HEK293 (cell line): ENCODE data around the gene TPPP3.
"Not testable (repeated sequence)": the region's sequence is repeated elsewhere in the genome, so short reads cannot be mapped to it uniquely, and the experiment has no call there.

Experiments
- CTCF ChIA-PET: fragments of 350-600 bp; formaldehyde crosslinking; extraction: SDS; loops from one replicate; lab custom pipeline; 2021; ENCODE audit warnings: antibody characterized with exemption; lab: Yijun Ruan, JAX
- POLR2A ChIA-PET: fragments of 300-600 bp; formaldehyde crosslinking; extraction: SDS; loops from one replicate; lab custom pipeline; 2020; ENCODE audit warnings: antibody characterized with exemption, inconsistent platforms; lab: Yijun Ruan, JAX
- H3K27ac ChIP-seq: fragments of 200-500 bp; sonication (Bioruptor generic); 2 replicates; pipeline ENCODE4 v1.5.1; 2014; ENCODE audit warnings: low read depth, low read length, control low read depth, inconsistent platforms; ENCODE audit errors: extremely low read depth
- H3K36me3 ChIP-seq, 2 experiments: fragments of 200-500 bp in 1 of 2; sonication (Bioruptor generic) in 1 of 2; 1 replicate in 1 of 2; 2 replicates in 1 of 2; pipeline ENCODE4 v1.5.1; 2014 to 2017; ENCODE audit warnings: inconsistent platforms in 2 of 2, low read length in 2 of 2; ENCODE audit not compliant: control insufficient read depth in 2 of 2, insufficient read depth in 1 of 2
- H3K4me1 ChIP-seq: fragments of 200-500 bp; sonication (Bioruptor generic); 2 replicates; pipeline ENCODE4 v1.5.1; 2014; ENCODE audit warnings: mild to moderate bottlenecking, low read length, inconsistent platforms; ENCODE audit not compliant: control insufficient read depth, insufficient read depth
- H3K4me3 ChIP-seq: 2 replicates; pipeline ENCODE4 v1.5.1; 2011; ENCODE audit warnings: low read depth, mild to moderate bottlenecking, control low read depth, low read length, moderate library complexity
- H3K9me3 ChIP-seq: fragments of 200-500 bp; sonication (Bioruptor generic); 2 replicates; pipeline ENCODE4 v1.5.1; 2014; ENCODE audit warnings: low read depth, low read length, inconsistent platforms; ENCODE audit not compliant: control insufficient read depth, insufficient read depth
- GLI2 ChIP-seq: fragments of 450-650 bp; formaldehyde crosslinking; IDR thresholded peaks from 2 replicates; pipeline ENCODE4; 2017; ENCODE audit warnings: missing biosample characterization, missing genetic modification characterization, low read depth, borderline replicate concordance
- PRDM1 ChIP-seq: fragments of 450-650 bp; formaldehyde crosslinking; IDR thresholded peaks from 2 replicates; pipeline ENCODE4; 2016; ENCODE audit warnings: missing biosample characterization, missing genetic modification characterization
- RBAK ChIP-seq: fragments of 450-650 bp; formaldehyde crosslinking; IDR thresholded peaks from 2 replicates; pipeline ENCODE4 v1.5.1; 2016; ENCODE audit warnings: missing biosample characterization, missing genetic modification characterization
- REPIN1 ChIP-seq: fragments of 450-650 bp; formaldehyde crosslinking; IDR thresholded peaks from 2 replicates; pipeline ENCODE4 v1.5.1; 2017; ENCODE audit warnings: missing biosample characterization, missing genetic modification characterization, low read depth
- YY1 ChIP-seq: fragments of 450-650 bp; formaldehyde crosslinking; IDR thresholded peaks from 2 replicates; pipeline ENCODE4 v1.5.1; 2018; ENCODE audit warnings: missing biosample characterization, missing genetic modification characterization
- YY2 ChIP-seq: fragments of 450-650 bp; formaldehyde crosslinking; IDR thresholded peaks from 2 replicates; pipeline ENCODE4 v1.5.1; 2016; ENCODE audit warnings: missing biosample characterization, missing genetic modification characterization
- ZBTB48 ChIP-seq: fragments of 450-650 bp; formaldehyde crosslinking; IDR thresholded peaks from 2 replicates; pipeline ENCODE4 v1.5.1; 2016; ENCODE audit warnings: missing biosample characterization, missing genetic modification characterization
- ZNF19 ChIP-seq: fragments of 450-650 bp; formaldehyde crosslinking; IDR thresholded peaks from 2 replicates; pipeline ENCODE4; 2016; ENCODE audit warnings: missing biosample characterization, missing genetic modification characterization, low read depth
- ZNF24 ChIP-seq: fragments of 450-650 bp; formaldehyde crosslinking; IDR thresholded peaks from 2 replicates; pipeline ENCODE4 v1.5.1; 2016; ENCODE audit warnings: missing biosample characterization, missing genetic modification characterization
- ZNF266 ChIP-seq: fragments of 450-650 bp; formaldehyde crosslinking; IDR thresholded peaks from 2 replicates; pipeline ENCODE4 v1.5.1; 2016; ENCODE audit warnings: missing biosample characterization, missing genetic modification characterization, low read depth
- ZNF366 ChIP-seq: fragments of 450-650 bp; formaldehyde crosslinking; conservative IDR thresholded peaks from 2 replicates; pipeline ENCODE4 v1.5.1; 2016; ENCODE audit warnings: missing biosample characterization, missing genetic modification characterization
- ZNF391 ChIP-seq: fragments of 450-650 bp; formaldehyde crosslinking; IDR thresholded peaks from 2 replicates; pipeline ENCODE4 v1.5.1; 2016; ENCODE audit warnings: low read depth, missing biosample characterization, missing genetic modification characterization, borderline replicate concordance
- ZNF521 ChIP-seq: fragments of 450-650 bp; formaldehyde crosslinking; IDR thresholded peaks from 2 replicates; pipeline ENCODE4 v1.5.1; 2017; ENCODE audit warnings: missing biosample characterization, mild to moderate bottlenecking, missing genetic modification characterization
- ZNF792 ChIP-seq: fragments of 450-650 bp; formaldehyde crosslinking; IDR thresholded peaks from 2 replicates; pipeline ENCODE4 v1.5.1; 2016; ENCODE audit warnings: missing biosample characterization, missing genetic modification characterization
- TF ChIP-seq, protein P1 (sequence below): fragments of 450-650 bp; formaldehyde crosslinking; IDR thresholded peaks from 2 replicates; pipeline ENCODE4 v1.5.1; 2016; ENCODE audit warnings: missing biosample characterization, missing genetic modification characterization
- TF ChIP-seq, protein P2 (sequence below): fragments of 450-650 bp; formaldehyde crosslinking; IDR thresholded peaks from 2 replicates; pipeline ENCODE4 v1.5.1; 2016; ENCODE audit warnings: missing biosample characterization, missing genetic modification characterization
- TF ChIP-seq, protein P3 (sequence below): fragments of 450-650 bp; formaldehyde crosslinking; IDR thresholded peaks from 2 replicates; pipeline ENCODE4 v1.5.1; 2016; ENCODE audit warnings: missing biosample characterization, missing genetic modification characterization
- TF ChIP-seq, protein P4 (sequence below): fragments of 450-650 bp; formaldehyde crosslinking; IDR thresholded peaks from 2 replicates; pipeline ENCODE4 v1.5.1; 2016; ENCODE audit warnings: missing biosample characterization, missing genetic modification characterization, low read depth
- TF ChIP-seq, protein P5 (sequence below): fragments of 450-650 bp; formaldehyde crosslinking; IDR thresholded peaks from 2 replicates; pipeline ENCODE4 v1.5.1; 2016; ENCODE audit warnings: missing biosample characterization, missing genetic modification characterization

Gene TPPP3

DNA sequence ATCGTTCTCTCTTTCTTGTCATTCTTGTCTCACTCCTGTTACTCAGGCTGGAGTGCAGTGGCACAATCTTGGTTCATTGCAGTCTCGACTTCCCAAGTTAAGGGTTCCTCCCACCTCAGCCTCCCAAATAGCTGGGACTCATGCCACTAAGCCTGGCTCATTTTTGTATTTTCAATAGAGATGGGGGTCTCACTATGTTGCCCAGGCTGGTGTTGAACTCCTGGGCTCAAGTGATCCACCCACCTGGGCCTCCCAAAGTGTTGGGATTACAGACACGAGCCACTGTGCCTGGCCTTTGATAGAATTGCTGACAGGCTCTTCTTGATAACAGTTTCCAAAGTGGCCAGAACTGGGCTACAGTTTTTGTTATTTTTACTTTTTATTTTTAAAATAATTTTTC lies 32.3 kb downstream of the TPPP3 start:
- Histone ChIP-seq H3K27ac (no peak overlapping the region), H3K4me3 (no peak overlapping the region), H3K36me3 (no peaks in the 10 kb centered on the region), H3K4me1 (peaks cover 14% of the 10 kb centered on the region; the same call in 1 of the 2 replicates), H3K9me3 (no peaks in the 10 kb centered on the region)
- CTCF ChIA-PET: no interaction called here
- no peak for TF ChIP-seq ZNF391
- TF ChIP-seq RBAK (tag by site-specific recombination): no peak
- TF ChIP-seq, protein P1, sequence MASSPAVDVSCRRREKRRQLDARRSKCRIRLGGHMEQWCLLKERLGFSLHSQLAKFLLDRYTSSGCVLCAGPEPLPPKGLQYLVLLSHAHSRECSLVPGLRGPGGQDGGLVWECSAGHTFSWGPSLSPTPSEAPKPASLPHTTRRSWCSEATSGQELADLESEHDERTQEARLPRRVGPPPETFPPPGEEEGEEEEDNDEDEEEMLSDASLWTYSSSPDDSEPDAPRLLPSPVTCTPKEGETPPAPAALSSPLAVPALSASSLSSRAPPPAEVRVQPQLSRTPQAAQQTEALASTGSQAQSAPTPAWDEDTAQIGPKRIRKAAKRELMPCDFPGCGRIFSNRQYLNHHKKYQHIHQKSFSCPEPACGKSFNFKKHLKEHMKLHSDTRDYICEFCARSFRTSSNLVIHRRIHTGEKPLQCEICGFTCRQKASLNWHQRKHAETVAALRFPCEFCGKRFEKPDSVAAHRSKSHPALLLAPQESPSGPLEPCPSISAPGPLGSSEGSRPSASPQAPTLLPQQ (tag by site-specific recombination): no peak
- TF ChIP-seq ZNF24 (tag by site-specific recombination): no peak
- POLR2A ChIA-PET: no interaction called here

DNA sequence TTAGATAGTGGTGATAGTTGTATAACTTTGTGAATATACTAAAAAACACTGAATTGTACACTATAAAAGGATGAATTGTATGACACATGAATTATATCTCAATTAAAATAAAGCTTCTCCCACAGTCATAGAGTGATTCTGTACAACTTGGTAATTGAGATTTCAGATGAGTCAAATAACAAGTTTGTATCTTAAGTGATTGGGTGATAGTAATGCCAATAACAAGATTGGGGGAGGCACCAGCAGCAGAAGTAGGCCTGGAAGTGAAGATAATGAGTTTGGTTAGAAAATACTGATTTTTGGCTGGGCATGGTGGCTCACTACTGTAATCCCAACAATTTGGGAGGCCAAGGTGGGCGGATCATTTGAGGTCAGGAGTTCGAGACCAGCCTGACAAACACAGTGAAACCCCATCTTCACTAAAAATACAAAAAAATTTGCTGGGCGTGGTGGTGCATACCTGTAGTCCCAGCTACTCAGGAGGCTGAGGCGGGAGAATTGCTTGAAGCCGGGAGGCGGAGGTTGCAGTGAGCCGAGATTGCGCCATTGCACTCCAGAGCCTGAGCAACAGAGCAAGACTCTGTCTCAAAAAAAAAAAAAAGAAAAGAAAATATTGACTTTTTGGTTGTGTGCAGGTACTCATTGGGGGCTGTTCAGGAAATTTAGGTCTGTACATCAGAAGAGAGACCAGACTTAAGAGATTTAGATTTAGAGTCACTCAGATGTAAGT lies 33.6 kb downstream of the TPPP3 start:
- H3K36me3 ChIP-seq, H3K27ac ChIP-seq, POLR2A ChIA-PET, H3K9me3 ChIP-seq, H3K4me1 ChIP-seq, H3K4me3 ChIP-seq: not testable (repeated sequence)
- CTCF ChIA-PET: interaction anchor here (1.1 kb wide), 1 partner anchor 79 kb away, joined by 3 read pairs; no protein-coding TSS in a partner anchor

DNA sequence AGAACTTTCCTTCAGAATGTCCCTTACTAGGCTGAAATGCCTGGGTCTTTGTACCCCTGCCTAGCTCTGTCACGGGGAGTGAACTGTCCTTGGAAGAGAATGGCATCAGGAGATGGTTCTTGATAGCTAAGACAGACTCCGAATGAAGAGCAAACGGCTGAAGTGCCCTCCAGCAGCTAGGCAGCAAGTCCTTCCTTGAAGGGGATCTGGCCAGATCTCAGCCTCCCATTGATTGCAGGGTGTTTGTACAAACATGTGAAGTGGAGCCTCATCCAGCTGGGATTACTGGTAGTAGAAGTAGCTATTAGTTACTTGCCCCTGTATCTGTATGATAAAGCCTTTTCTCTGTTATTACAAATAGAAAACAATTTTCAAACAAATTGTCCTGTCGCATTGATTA lies 35.7 kb downstream of the TPPP3 start:
- no peak for TF ChIP-seq ZNF366
- TF ChIP-seq, protein P2, sequence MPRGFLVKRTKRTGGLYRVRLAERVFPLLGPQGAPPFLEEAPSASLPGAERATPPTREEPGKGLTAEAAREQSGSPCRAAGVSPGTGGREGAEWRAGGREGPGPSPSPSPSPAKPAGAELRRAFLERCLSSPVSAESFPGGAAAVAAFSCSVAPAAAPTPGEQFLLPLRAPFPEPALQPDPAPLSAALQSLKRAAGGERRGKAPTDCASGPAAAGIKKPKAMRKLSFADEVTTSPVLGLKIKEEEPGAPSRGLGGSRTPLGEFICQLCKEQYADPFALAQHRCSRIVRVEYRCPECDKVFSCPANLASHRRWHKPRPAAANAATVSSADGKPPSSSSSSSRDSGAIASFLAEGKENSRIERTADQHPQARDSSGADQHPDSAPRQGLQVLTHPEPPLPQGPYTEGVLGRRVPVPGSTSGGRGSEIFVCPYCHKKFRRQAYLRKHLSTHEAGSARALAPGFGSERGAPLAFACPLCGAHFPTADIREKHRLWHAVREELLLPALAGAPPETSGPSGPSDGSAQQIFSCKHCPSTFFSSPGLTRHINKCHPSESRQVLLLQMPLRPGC (tag by site-specific recombination): no peak
- TF ChIP-seq, protein P3, sequence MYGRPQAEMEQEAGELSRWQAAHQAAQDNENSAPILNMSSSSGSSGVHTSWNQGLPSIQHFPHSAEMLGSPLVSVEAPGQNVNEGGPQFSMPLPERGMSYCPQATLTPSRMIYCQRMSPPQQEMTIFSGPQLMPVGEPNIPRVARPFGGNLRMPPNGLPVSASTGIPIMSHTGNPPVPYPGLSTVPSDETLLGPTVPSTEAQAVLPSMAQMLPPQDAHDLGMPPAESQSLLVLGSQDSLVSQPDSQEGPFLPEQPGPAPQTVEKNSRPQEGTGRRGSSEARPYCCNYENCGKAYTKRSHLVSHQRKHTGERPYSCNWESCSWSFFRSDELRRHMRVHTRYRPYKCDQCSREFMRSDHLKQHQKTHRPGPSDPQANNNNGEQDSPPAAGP: no peak
- no peak for TF ChIP-seq PRDM1 (tag by site-specific recombination)
- TF ChIP-seq, protein P4, sequence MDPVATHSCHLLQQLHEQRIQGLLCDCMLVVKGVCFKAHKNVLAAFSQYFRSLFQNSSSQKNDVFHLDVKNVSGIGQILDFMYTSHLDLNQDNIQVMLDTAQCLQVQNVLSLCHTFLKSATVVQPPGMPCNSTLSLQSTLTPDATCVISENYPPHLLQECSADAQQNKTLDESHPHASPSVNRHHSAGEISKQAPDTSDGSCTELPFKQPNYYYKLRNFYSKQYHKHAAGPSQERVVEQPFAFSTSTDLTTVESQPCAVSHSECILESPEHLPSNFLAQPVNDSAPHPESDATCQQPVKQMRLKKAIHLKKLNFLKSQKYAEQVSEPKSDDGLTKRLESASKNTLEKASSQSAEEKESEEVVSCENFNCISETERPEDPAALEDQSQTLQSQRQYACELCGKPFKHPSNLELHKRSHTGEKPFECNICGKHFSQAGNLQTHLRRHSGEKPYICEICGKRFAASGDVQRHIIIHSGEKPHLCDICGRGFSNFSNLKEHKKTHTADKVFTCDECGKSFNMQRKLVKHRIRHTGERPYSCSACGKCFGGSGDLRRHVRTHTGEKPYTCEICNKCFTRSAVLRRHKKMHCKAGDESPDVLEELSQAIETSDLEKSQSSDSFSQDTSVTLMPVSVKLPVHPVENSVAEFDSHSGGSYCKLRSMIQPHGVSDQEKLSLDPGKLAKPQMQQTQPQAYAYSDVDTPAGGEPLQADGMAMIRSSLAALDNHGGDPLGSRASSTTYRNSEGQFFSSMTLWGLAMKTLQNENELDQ (tag by site-specific recombination): no peak
- TF ChIP-seq ZNF19 (tag by site-specific recombination): no peak
- no peak for TF ChIP-seq YY1
- no peak for TF ChIP-seq ZNF792 (tag by site-specific recombination)
- TF ChIP-seq ZNF266 (tag by site-specific recombination): no peak
- no peak for TF ChIP-seq ZBTB48
- TF ChIP-seq, protein P5, sequence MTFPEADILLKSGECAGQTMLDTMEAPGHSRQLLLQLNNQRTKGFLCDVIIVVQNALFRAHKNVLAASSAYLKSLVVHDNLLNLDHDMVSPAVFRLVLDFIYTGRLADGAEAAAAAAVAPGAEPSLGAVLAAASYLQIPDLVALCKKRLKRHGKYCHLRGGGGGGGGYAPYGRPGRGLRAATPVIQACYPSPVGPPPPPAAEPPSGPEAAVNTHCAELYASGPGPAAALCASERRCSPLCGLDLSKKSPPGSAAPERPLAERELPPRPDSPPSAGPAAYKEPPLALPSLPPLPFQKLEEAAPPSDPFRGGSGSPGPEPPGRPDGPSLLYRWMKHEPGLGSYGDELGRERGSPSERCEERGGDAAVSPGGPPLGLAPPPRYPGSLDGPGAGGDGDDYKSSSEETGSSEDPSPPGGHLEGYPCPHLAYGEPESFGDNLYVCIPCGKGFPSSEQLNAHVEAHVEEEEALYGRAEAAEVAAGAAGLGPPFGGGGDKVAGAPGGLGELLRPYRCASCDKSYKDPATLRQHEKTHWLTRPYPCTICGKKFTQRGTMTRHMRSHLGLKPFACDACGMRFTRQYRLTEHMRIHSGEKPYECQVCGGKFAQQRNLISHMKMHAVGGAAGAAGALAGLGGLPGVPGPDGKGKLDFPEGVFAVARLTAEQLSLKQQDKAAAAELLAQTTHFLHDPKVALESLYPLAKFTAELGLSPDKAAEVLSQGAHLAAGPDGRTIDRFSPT (tag by site-specific recombination): no peak
- no peak for TF ChIP-seq YY2 (tag by site-specific recombination)
- no peak for TF ChIP-seq ZNF521 (tag by site-specific recombination)
- TF ChIP-seq GLI2: no peak
- TF ChIP-seq REPIN1 (tag by site-specific recombination): no peak
- POLR2A ChIA-PET: no interaction called here
- CTCF ChIA-PET: interaction anchor here (0.6 to 0.8 kb wide), 2 partner anchors 59 to 559 kb away, joined by 3 read pairs; no protein-coding TSS in a partner anchor
- Histone ChIP-seq H3K4me1 (no peaks in the 10 kb centered on the region), H3K9me3 (no peaks in the 10 kb centered on the region), H3K27ac (no peak overlapping the region), H3K36me3 (no peaks in the 10 kb centered on the region), H3K4me3 (no peak overlapping the region)
